Measurements from ENCODE around the gene ARHGAP33. TPM values are rescaled to one million over a fixed set of nuclear protein-coding genes. Genes with fewer than 3 reads are reported as not detected.
"Not testable (repeated sequence)": the region's sequence is repeated elsewhere in the genome, so short reads cannot be mapped to it uniquely, and the experiment has no call there.

Gene ARHGAP33
- total RNA-seq, 6 donors from 2014 or later: 5.9 to 109 (median 14.5) TPM

GRCh38 chr19:35828692-35829301 is 53.4 kb downstream of the ARHGAP33 start:
- Histone ChIP-seq H3K36me3 (no peaks in the 10 kb centered on the region), H3K9me3 (no peaks in the 10 kb centered on the region), H3K4me1 (no peaks in the 10 kb centered on the region), H3K27ac (no peak overlapping the region), H3K27me3 (no peaks in the 10 kb centered on the region), H3K4me3 (no peak overlapping the region)
- DNase-seq: no peak
- 12% methylated on average over 12 of the region's 12 CpGs for WGBS, 2 donors
- ATAC-seq (ENCODE audit: low FRiP score in 2 of 2): peak; percentile 38 to 49
- TF ChIP-seq POLR2AphosphoS5 (IDR thresholded peaks at IDR 0.05): no peak
- TF ChIP-seq CTCF (IDR thresholded peaks at IDR 0.05): no peak
- TF ChIP-seq EP300 (IDR thresholded peaks at IDR 0.05): no peak
- TF ChIP-seq POLR2A (IDR thresholded peaks at IDR 0.05): no peak

- H3K9me3 ChIP-seq: no peaks in the 10 kb centered on the region
- H3K36me3 ChIP-seq: no peaks in the 10 kb centered on the region
- no peak overlapping the region for H3K4me3 ChIP-seq
- no peaks in the 10 kb centered on the region for H3K4me1 ChIP-seq
- TF ChIP-seq POLR2AphosphoS5 (IDR thresholded peaks at IDR 0.05) (no peak), EP300 (IDR thresholded peaks at IDR 0.05) (no peak), CTCF (IDR thresholded peaks at IDR 0.05) (no peak), POLR2A (IDR thresholded peaks at IDR 0.05) (no peak)
- no peak overlapping the region for H3K27ac ChIP-seq
- no peak for DNase-seq
- 67 to 85% methylated on average over 10 to 18 of the region's 18 CpGs for WGBS, 2 donors
- no peaks in the 10 kb centered on the region for H3K27me3 ChIP-seq
- no peak for ATAC-seq (ENCODE audit: low FRiP score in 2 of 2)
These were observed 55.6 kb downstream of the ARHGAP33 start for GRCh38 chr19:35830986-35831385.

- no peaks in the 10 kb centered on the region for H3K9me3 ChIP-seq
- DNase-seq: no peak
- ATAC-seq (ENCODE audit: low FRiP score in 2 of 2): no peak
- H3K27ac ChIP-seq: no peak overlapping the region
- no peaks in the 10 kb centered on the region for H3K27me3 ChIP-seq
- TF ChIP-seq POLR2AphosphoS5 (IDR thresholded peaks at IDR 0.05) (no peak), EP300 (IDR thresholded peaks at IDR 0.05) (no peak), CTCF (IDR thresholded peaks at IDR 0.05) (no peak), POLR2A (IDR thresholded peaks at IDR 0.05) (no peak)
- no peak overlapping the region for H3K4me3 ChIP-seq
- H3K4me1 ChIP-seq: no peaks in the 10 kb centered on the region
- H3K36me3 ChIP-seq: no peaks in the 10 kb centered on the region
- 73 to 77% methylated on average over 4 of the region's 4 CpGs for WGBS, 2 donors
These were observed 56.7 kb downstream of the ARHGAP33 start for GRCh38 chr19:35832054-35832453.

- Histone ChIP-seq H3K27me3 (no peaks in the 10 kb centered on the region), H3K4me3 (no peak overlapping the region), H3K36me3 (no peaks in the 10 kb centered on the region), H3K4me1 (no peaks in the 10 kb centered on the region), H3K9me3 (peaks cover 0 to 10% (median 2%) of the 10 kb centered on the region in 4 donors), H3K27ac (no peak overlapping the region)
- TF ChIP-seq POLR2AphosphoS5 (IDR thresholded peaks at IDR 0.05): no peak
- no peak for TF ChIP-seq CTCF (IDR thresholded peaks at IDR 0.05)
- TF ChIP-seq EP300 (IDR thresholded peaks at IDR 0.05): no peak
- TF ChIP-seq POLR2A (IDR thresholded peaks at IDR 0.05): no peak
- no peak for ATAC-seq (ENCODE audit: low FRiP score in 2 of 2)
- WGBS, 2 donors: 59 to 61% methylated on average over 6 to 7 of the region's 7 CpGs
- DNase-seq: no peak
These were observed 58.6 kb downstream of the ARHGAP33 start for GRCh38 chr19:35833972-35834371.

GRCh38 chr19:35836096-35836495 is 60.7 kb downstream of the ARHGAP33 start:
- H3K4me1 ChIP-seq; ATAC-seq (ENCODE audit: low FRiP score in 2 of 2); H3K36me3 ChIP-seq; H3K27me3 ChIP-seq; H3K27ac ChIP-seq; H3K4me3 ChIP-seq; DNase-seq: not testable (repeated sequence)
- 54 to 58% methylated on average over 11 of the region's 11 CpGs for WGBS, 2 donors
- H3K9me3 ChIP-seq: peaks cover 0 to 16% (median 2%) of the 10 kb centered on the region in 4 donors

Other genes starting within 250 kb of the ARHGAP33 start
- gene SBSN, start 247.3 kb upstream of the ARHGAP33 start, total RNA-seq: not detected
- not detected for gene GAPDHS, start 242.1 kb upstream of the ARHGAP33 start, total RNA-seq
- gene TMEM147, start 229.9 kb upstream of the ARHGAP33 start, total RNA-seq: 10 to 100 TPM; 25.1 to 94.2 (median 71.2) TPM
- gene ATP4A, start 211.9 kb upstream of the ARHGAP33 start, total RNA-seq: not detected
- not detected for gene PMIS2, start 189.4 kb upstream of the ARHGAP33 start, total RNA-seq
- gene HAUS5, start 162.8 kb upstream of the ARHGAP33 start, total RNA-seq: 10 to 100 TPM in 4 of 6 donors, 1 to 10 TPM in 2; 5.6 to 32.5 (median 11.3) TPM
- 10 to 100 TPM; 37.7 to 80.3 (median 71.3) TPM for gene RBM42, start 146.5 kb upstream of the ARHGAP33 start, total RNA-seq
- 1 to 10 TPM in 3 of 6 donors, under 1 TPM in 1, not detected in 2; 0.83 to 8.0 (median 1.8) TPM for gene ETV2, start 133.8 kb upstream of the ARHGAP33 start, total RNA-seq
- 100 to 1,000 TPM in 5 of 6 donors, 10 to 100 TPM in 1; 90.1 to 290 (median 235) TPM for gene COX6B1, start 127.2 kb upstream of the ARHGAP33 start, total RNA-seq
- not detected for gene UPK1A, start 109.0 kb upstream of the ARHGAP33 start, total RNA-seq
- gene ZBTB32, start 71.0 kb upstream of the ARHGAP33 start, total RNA-seq: under 1 TPM in 3 of 6 donors, not detected in 3; 0.20 to 0.55 (median 0.30) TPM
- gene KMT2B, start 57.6 kb upstream of the ARHGAP33 start, total RNA-seq: 10 to 100 TPM; 23.3 to 70.2 (median 37.3) TPM
- 10 to 100 TPM in 5 of 6 donors, 1 to 10 TPM in 1; 6.4 to 28.4 (median 18.8) TPM for gene IGFLR1, start 33.1 kb upstream of the ARHGAP33 start, total RNA-seq
- gene U2AF1L4, start 30.1 kb upstream of the ARHGAP33 start, total RNA-seq: 100 to 1,000 TPM in 1 of 6 donors, 10 to 100 TPM in 4, 1 to 10 TPM in 1; 8.5 to 157 (median 22.0) TPM
- 10 to 100 TPM; 43.4 to 60.9 (median 54.5) TPM for gene PSENEN, start 29.9 kb upstream of the ARHGAP33 start, total RNA-seq
- gene LIN37, start 27.0 kb upstream of the ARHGAP33 start, total RNA-seq: 10 to 100 TPM in 3 of 6 donors, 1 to 10 TPM in 3; 4.0 to 16.9 (median 10.9) TPM
- gene HSPB6, start 18.5 kb upstream of the ARHGAP33 start, total RNA-seq: 10 to 100 TPM in 4 of 6 donors, 1 to 10 TPM in 2; 4.2 to 46.2 (median 18.4) TPM
- gene PROSER3, start 17.4 kb upstream of the ARHGAP33 start, total RNA-seq: 10 to 100 TPM; 13.8 to 32.5 (median 19.5) TPM
- not detected for gene PRODH2, start 37.3 kb downstream of the ARHGAP33 start, total RNA-seq
- gene NPHS1, start 76.9 kb downstream of the ARHGAP33 start, total RNA-seq: not detected
- under 1 TPM in 1 of 6 donors, not detected in 5; 0.07 TPM for gene KIRREL2, start 81.3 kb downstream of the ARHGAP33 start, total RNA-seq
- 10 to 100 TPM in 1 of 6 donors, 1 to 10 TPM in 4, not detected in 1; 1.5 to 22.8 (median 5.2) TPM for gene APLP1, start 93.0 kb downstream of the ARHGAP33 start, total RNA-seq
- 10 to 100 TPM in 5 of 6 donors, 1 to 10 TPM in 1; 8.8 to 65.0 (median 23.6) TPM for gene NFKBID, start 125.0 kb downstream of the ARHGAP33 start, total RNA-seq
- 10 to 100 TPM in 5 of 6 donors, not detected in 1; 10.2 to 40.8 (median 19.9) TPM for gene HCST, start 127.0 kb downstream of the ARHGAP33 start, total RNA-seq
- 100 to 1,000 TPM; 131 to 532 (median 345) TPM for gene TYROBP, start 132.7 kb downstream of the ARHGAP33 start, total RNA-seq
- gene LRFN3, start 160.8 kb downstream of the ARHGAP33 start, total RNA-seq: 10 to 100 TPM in 4 of 6 donors, 1 to 10 TPM in 2; 6.3 to 17.2 (median 11.8) TPM
- gene SDHAF1, start 219.6 kb downstream of the ARHGAP33 start, total RNA-seq: 10 to 100 TPM; 13.6 to 41.2 (median 28.9) TPM
- 10 to 100 TPM in 5 of 6 donors, 1 to 10 TPM in 1; 9.5 to 21.0 (median 10.9) TPM for gene SYNE4, start 233.2 kb downstream of the ARHGAP33 start, total RNA-seq
- 10 to 100 TPM; 22.3 to 95.3 (median 32.6) TPM for gene ALKBH6, start 238.6 kb downstream of the ARHGAP33 start, total RNA-seq